Panc1 (cell line): Measurements from ENCODE around the gene SYT14.

Experiments
- CTCF ChIP-seq: fragments of 450-650 bp; IDR thresholded peaks from 2 replicates; pipeline ENCODE4 v1.5.1; 2017; ENCODE audit warnings: mild to moderate bottlenecking
- POLR2AphosphoS5 ChIP-seq: IDR thresholded peaks from 2 replicates; pipeline ENCODE4 v1.6.1; 2012; ENCODE audit warnings: mild to moderate bottlenecking, low read depth, low read length, moderate library complexity
- SIN3A ChIP-seq: IDR thresholded peaks from 2 replicates; pipeline ENCODE4 v1.6.1; 2012; ENCODE audit warnings: low read depth, mild to moderate bottlenecking, low read length, moderate library complexity, borderline replicate concordance; ENCODE audit not compliant: insufficient read depth
- TCF7L2 ChIP-seq: IDR thresholded peaks from 2 replicates; pipeline ENCODE4 v1.6.1; 2011; ENCODE audit warnings: mild to moderate bottlenecking, low read depth, low read length, inconsistent platforms
- TF ChIP-seq, protein P1 (sequence below), 2 experiments: IDR thresholded peaks; 2 replicates each; pipeline ENCODE4 v1.6.1; 2011 to 2012; ENCODE audit warnings: low read depth in 2 of 2, control low read depth in 1 of 2, low read length in 1 of 2, mild to moderate bottlenecking in 1 of 2, moderate library complexity in 1 of 2; ENCODE audit not compliant: insufficient read depth in 1 of 2

GRCh38 chr1:210144736-210145135 is 206.7 kb downstream of the SYT14 start:
- TF ChIP-seq CTCF (no peak), POLR2AphosphoS5 (no peak), SIN3A (no peak), TCF7L2 (no peak)
- TF ChIP-seq, protein P1, sequence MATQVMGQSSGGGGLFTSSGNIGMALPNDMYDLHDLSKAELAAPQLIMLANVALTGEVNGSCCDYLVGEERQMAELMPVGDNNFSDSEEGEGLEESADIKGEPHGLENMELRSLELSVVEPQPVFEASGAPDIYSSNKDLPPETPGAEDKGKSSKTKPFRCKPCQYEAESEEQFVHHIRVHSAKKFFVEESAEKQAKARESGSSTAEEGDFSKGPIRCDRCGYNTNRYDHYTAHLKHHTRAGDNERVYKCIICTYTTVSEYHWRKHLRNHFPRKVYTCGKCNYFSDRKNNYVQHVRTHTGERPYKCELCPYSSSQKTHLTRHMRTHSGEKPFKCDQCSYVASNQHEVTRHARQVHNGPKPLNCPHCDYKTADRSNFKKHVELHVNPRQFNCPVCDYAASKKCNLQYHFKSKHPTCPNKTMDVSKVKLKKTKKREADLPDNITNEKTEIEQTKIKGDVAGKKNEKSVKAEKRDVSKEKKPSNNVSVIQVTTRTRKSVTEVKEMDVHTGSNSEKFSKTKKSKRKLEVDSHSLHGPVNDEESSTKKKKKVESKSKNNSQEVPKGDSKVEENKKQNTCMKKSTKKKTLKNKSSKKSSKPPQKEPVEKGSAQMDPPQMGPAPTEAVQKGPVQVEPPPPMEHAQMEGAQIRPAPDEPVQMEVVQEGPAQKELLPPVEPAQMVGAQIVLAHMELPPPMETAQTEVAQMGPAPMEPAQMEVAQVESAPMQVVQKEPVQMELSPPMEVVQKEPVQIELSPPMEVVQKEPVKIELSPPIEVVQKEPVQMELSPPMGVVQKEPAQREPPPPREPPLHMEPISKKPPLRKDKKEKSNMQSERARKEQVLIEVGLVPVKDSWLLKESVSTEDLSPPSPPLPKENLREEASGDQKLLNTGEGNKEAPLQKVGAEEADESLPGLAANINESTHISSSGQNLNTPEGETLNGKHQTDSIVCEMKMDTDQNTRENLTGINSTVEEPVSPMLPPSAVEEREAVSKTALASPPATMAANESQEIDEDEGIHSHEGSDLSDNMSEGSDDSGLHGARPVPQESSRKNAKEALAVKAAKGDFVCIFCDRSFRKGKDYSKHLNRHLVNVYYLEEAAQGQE (IDR thresholded peaks at IDR 0.05; ENCODE audit: insufficient read depth in 1 of 2, low read depth in 2 of 2, low read length in 1 of 2) = no peak
